GM23338 (cell line): Measurements from ENCODE around the gene SLC12A3. TPM values are rescaled to one million over a fixed set of nuclear protein-coding genes. Genes with fewer than 3 reads are reported as not detected.

Experiments
- ATAC-seq: fragments of 200-7000 bp; cut with Tn5 transposase; 3 replicates; pipeline ENCODE4 v1.9.1; 2020
- DNase-seq: peaks from one replicate; pipeline ENCODE4 v3.0.0-alpha.2; 2015; ENCODE audit warnings: low spot score
- H2AFZ ChIP-seq: fragments of 200-600 bp; sonication (generic); 2 replicates; pipeline ENCODE4 v1.8.0; 2016; ENCODE audit warnings: antibody characterized with exemption, mild to moderate bottlenecking, moderate library complexity
- H3F3A ChIP-seq: fragments of 200-600 bp; sonication (generic); replicated peaks from 2 replicates; pipeline ENCODE4 v1.8.0; 2017; ENCODE audit warnings: antibody characterized with exemption, mixed run types, low read depth
- H3K27ac ChIP-seq: fragments of 200-600 bp; sonication (generic); 2 replicates; pipeline ENCODE4 v1.6.1; 2016; ENCODE audit warnings: low read depth
- H3K27me3 ChIP-seq: fragments of 200-600 bp; sonication (generic); 2 replicates; pipeline ENCODE4 v1.8.0; 2016; ENCODE audit warnings: mild to moderate bottlenecking, mixed run types, moderate library complexity; ENCODE audit not compliant: insufficient read depth
- H3K36me3 ChIP-seq: fragments of 200-600 bp; sonication (generic); 2 replicates; pipeline ENCODE4 v1.8.0; 2016; ENCODE audit warnings: mild to moderate bottlenecking; ENCODE audit not compliant: insufficient read depth
- H3K4me1 ChIP-seq: fragments of 200-600 bp; sonication (generic); 2 replicates; pipeline ENCODE4 v1.8.0; 2016; ENCODE audit warnings: mild to moderate bottlenecking, moderate library complexity; ENCODE audit not compliant: insufficient read depth
- H3K4me2 ChIP-seq: fragments of 200-600 bp; sonication (generic); 2 replicates; pipeline ENCODE4 v1.7.1; 2017; ENCODE audit warnings: mixed run types
- H3K4me3 ChIP-seq: fragments of 200-600 bp; sonication (generic); 2 replicates; pipeline ENCODE4 v1.6.1; 2016; ENCODE audit warnings: mixed run types
- H3K79me2 ChIP-seq: fragments of 200-600 bp; sonication (generic); replicated peaks from 2 replicates; pipeline ENCODE4 v1.8.0; 2017; ENCODE audit warnings: mild to moderate bottlenecking; ENCODE audit not compliant: insufficient read depth
- H3K9me2 ChIP-seq: fragments of 200-600 bp; sonication (generic); 2 replicates; pipeline ENCODE4 v1.8.0; 2017; ENCODE audit not compliant: insufficient read depth
- H4K20me1 ChIP-seq: fragments of 200-600 bp; sonication (generic); replicated peaks from 2 replicates; pipeline ENCODE4 v1.8.0; 2017; ENCODE audit warnings: mild to moderate bottlenecking; ENCODE audit not compliant: insufficient read depth
- H3K27ac Mint-ChIP-seq: 2 replicates; pipeline ENCODE4 v1.8.0; 2020; ENCODE audit warnings: inconsistent platforms, mild to moderate bottlenecking, moderate library complexity, mixed read lengths
- H3K27me3 Mint-ChIP-seq: 3 replicates; pipeline ENCODE4 v1.8.0; 2022; ENCODE audit warnings: low read depth, mild to moderate bottlenecking, moderate library complexity, mixed read lengths, inconsistent platforms; ENCODE audit not compliant: insufficient read depth, poor library complexity
- H3K36me3 Mint-ChIP-seq: 3 replicates; pipeline ENCODE4 v1.8.0; 2021; ENCODE audit warnings: low read depth, mild to moderate bottlenecking, inconsistent platforms, moderate library complexity, mixed read lengths
- H3K4me1 Mint-ChIP-seq: 3 replicates; pipeline ENCODE4 v1.8.0; 2020; ENCODE audit warnings: mild to moderate bottlenecking, inconsistent platforms, mixed read lengths
- H3K4me3 Mint-ChIP-seq: 3 replicates; pipeline ENCODE4 v1.8.0; 2021; ENCODE audit warnings: moderate library complexity, mild to moderate bottlenecking, inconsistent platforms, mixed read lengths
- H3K9me3 Mint-ChIP-seq: 3 replicates; pipeline ENCODE4 v1.8.0; 2020; ENCODE audit warnings: moderate library complexity, mild to moderate bottlenecking, inconsistent platforms, mixed read lengths
- CTCF ChIP-seq, 2 experiments: fragments of 200-600 bp in 1 of 2; sonication (generic) in 1 of 2; conservative IDR thresholded peaks; 2 replicates each; pipeline versions ENCODE4 v1.5.1 to v1.6.1; 2016 to 2017; ENCODE audit warnings: antibody characterized with exemption in 2 of 2, low read depth in 2 of 2, mild to moderate bottlenecking in 2 of 2, moderate library complexity in 1 of 2
- ETS1 ChIP-seq: IDR thresholded peaks from 2 replicates; pipeline ENCODE4 v1.6.1; 2016; ENCODE audit warnings: antibody characterized with exemption
- EZH2 ChIP-seq: fragments of 200-600 bp; sonication (generic); IDR thresholded peaks from one replicate; pipeline ENCODE4 v1.8.0; 2017; ENCODE audit warnings: antibody characterized with exemption, mild to moderate bottlenecking, low read depth; ENCODE audit not compliant: unreplicated experiment
- EZH2phosphoT487 ChIP-seq: fragments of 200-600 bp; sonication (generic); IDR thresholded peaks from one replicate; pipeline ENCODE4 v1.8.1; 2018; ENCODE audit warnings: antibody characterized with exemption; ENCODE audit not compliant: unreplicated experiment
- NANOG ChIP-seq: IDR thresholded peaks from 2 replicates; pipeline ENCODE4 v1.6.1; 2016; ENCODE audit warnings: antibody characterized with exemption, borderline replicate concordance
- POLR2AphosphoS5 ChIP-seq: IDR thresholded peaks from 2 replicates; pipeline ENCODE4 v1.6.1; 2016; ENCODE audit warnings: antibody characterized with exemption, low read depth
- REST ChIP-seq: IDR thresholded peaks from one replicate; pipeline ENCODE4 v1.6.1; 2018; ENCODE audit warnings: antibody characterized with exemption; ENCODE audit not compliant: unreplicated experiment
- ZNF331 ChIP-seq: fragments of 250-450 bp; sonication (Bioruptor Pico); IDR thresholded peaks from 2 replicates; pipeline ENCODE4 v1.5.0; 2020; ENCODE audit warnings: low read depth, mild to moderate bottlenecking, moderate library complexity
- polyA plus RNA-seq: library from polyadenylated mRNA; unstranded; fragments of >200 nt; fragmentation: Nextera tagmentation; extraction: Ambion mirVana; gene quantifications from 2 replicates; pipeline ENCODE4 v1.2.1, GENCODE V29; 2016
- total RNA-seq: library from RNA; depleted of rRNA; stranded (reverse); fragments of >200 nt; shearing (Covaris generic); gene quantifications from 2 replicates; pipeline ENCODE4 v1.2.3, GENCODE V29; 2014

SLC12A3 gene
- total and polyA plus RNA-seq, 2 experiments from 2014 or later, result not detected

- H3K9me3 Mint-ChIP-seq, result no peaks in the 10 kb centered on the region
- no peak for ATAC-seq
These were observed 50.5 kb downstream of the SLC12A3 start for GRCh38 chr16:56915336-56916119.

More at GRCh38 chr16:56915336-56916119, 50.5 kb downstream of the SLC12A3 start:
- Mint-ChIP-seq H3K27me3 (peaks cover 11% of the 10 kb centered on the region), H3K4me1 (peaks cover 23% of the 10 kb centered on the region), H3K36me3 (no peaks in the 10 kb centered on the region), H3K27ac (no peak overlapping the region), H3K4me3 (no peak overlapping the region)
- no peak for DNase-seq
- Histone ChIP-seq H3K27me3 (no peaks in the 10 kb centered on the region), H3K79me2 (no peaks in the 10 kb centered on the region), H3F3A (no peaks in the 10 kb centered on the region), H3K4me2 (no peak overlapping the region), H3K9me2 (no peaks in the 10 kb centered on the region), H3K36me3 (no peaks in the 10 kb centered on the region), H3K4me3 (no peak overlapping the region), H2AFZ (no peak overlapping the region), H3K4me1 (peaks cover 12% of the 10 kb centered on the region), H4K20me1 (no peaks in the 10 kb centered on the region), H3K27ac (no peak overlapping the region)
- TF ChIP-seq EZH2 (no peak), POLR2AphosphoS5 (no peak), REST (no peak), ETS1 (no peak), EZH2phosphoT487 (no peak), ZNF331 (CRISPR knock-in tag) (no peak), CTCF (conservative IDR thresholded peaks at IDR 0.05; ENCODE audit: low read depth in 2 of 2) (no peak), NANOG (no peak)
